Testis (tissue), 2 donors: ENCODE results near the gene NECTIN1.

ENCODE experiments used
- CTCF ChIP-seq, 3 experiments: fragments of 450-650 bp in 2 of 3; fragments of 200-600 bp in 1 of 3; sonication (generic) in 1 of 3; IDR thresholded peaks; one replicate each; pipeline ENCODE4 v1.5.1; 2016 to 2019; ENCODE audit warnings: antibody characterized with exemption in 3 of 3, mild to moderate bottlenecking in 2 of 3, moderate library complexity in 1 of 3
- POLR2A ChIP-seq: fragments of 450-650 bp; IDR thresholded peaks from one replicate; pipeline ENCODE4 v1.6.1; 2017; ENCODE audit warnings: antibody characterized with exemption, mild to moderate bottlenecking, moderate library complexity

- TF ChIP-seq CTCF (IDR thresholded peaks at IDR 0.05): no peak
- no peak for TF ChIP-seq POLR2A
Observed at GRCh38 chr11:119722281-119722794, 6.7 kb downstream of the NECTIN1 start.
